Body of pancreas (tissue), 4 donors: ENCODE data around the gene ALKAL2. TPM values are rescaled to one million over a fixed set of nuclear protein-coding genes. Genes with fewer than 3 reads are reported as not detected.
A peak's percentile ranks its signal among the peaks of the same experiment; 100 is the strongest.

Experiments used
- ATAC-seq: fragments of 150-250 bp; one replicate; pipeline ENCODE4 v1.9.1; 2016
- DNase-seq, 4 donors: peaks; one replicate each; pipeline ENCODE4 v3.0.0-alpha.2; 2019
- H3K27ac ChIP-seq, 4 donors: fragments of 200-600 bp; sonication (generic); 1 replicate in 3 of 4; 2 replicates in 1 of 4; pipeline versions ENCODE4 v1.5.1 to v1.6.1; 2016 to 2019; ENCODE audit warnings: mild to moderate bottlenecking in 1 of 4, mixed read lengths in 1 of 4, moderate library complexity in 1 of 4
- H3K27me3 ChIP-seq, 2 donors: fragments of 200-600 bp; sonication (generic); one replicate each; pipeline ENCODE4 v1.6.0; 2016; ENCODE audit warnings: mild to moderate bottlenecking in 1 of 2
- H3K36me3 ChIP-seq, 2 donors: fragments of 200-600 bp; sonication (generic); replicated peaks in 1 of 2; 2 replicates each; pipeline ENCODE4 v1.5.1; 2016; ENCODE audit warnings: low read depth in 2 of 2; ENCODE audit not compliant: insufficient read depth in 1 of 2
- H3K4me1 ChIP-seq: fragments of 200-600 bp; sonication (generic); one replicate; pipeline ENCODE4 v1.6.0; 2016
- H3K4me3 ChIP-seq, 2 donors: fragments of 200-600 bp; sonication (generic); 1 replicate in 1 of 2; 2 replicates in 1 of 2; pipeline ENCODE4 v1.5.1; 2016 to 2019
- H3K9me3 ChIP-seq, 3 donors: fragments of 200-600 bp; sonication (generic); 1 replicate in 2 of 3; 2 replicates in 1 of 3; pipeline ENCODE4 v1.5.1; 2016
- CTCF ChIP-seq, 7 experiments: fragments of 450-650 bp in 4 of 7; fragments of 200-600 bp in 3 of 7; sonication (generic) in 3 of 7; IDR thresholded peaks; one replicate each; pipeline ENCODE4 v1.5.1; 2016 to 2019; ENCODE audit warnings: antibody characterized with exemption in 7 of 7
- POLR2A ChIP-seq, 3 donors: fragments of 450-650 bp; IDR thresholded peaks; one replicate each; pipeline ENCODE4 v1.6.1; 2016; ENCODE audit warnings: antibody characterized with exemption in 3 of 3, mild to moderate bottlenecking in 2 of 3
- WGBS, 2 donors: methylation state at CpG; one replicate each; pipeline ENCODE4 v1.1.5; 2017; 5-methylcytosine and 5-hydroxymethylcytosine counted together
- intact Hi-C: fragments of 100-400 bp; cut with DNase I; formaldehyde crosslinking; loops from one replicate; pipeline ENCODE4 v1.15.1; 2023
- total RNA-seq, 2 donors: library from RNA; depleted of rRNA; stranded (reverse); fragments of >200 nt; gene quantifications; one replicate each; pipeline ENCODE4 v1.1.0, GENCODE V29; 2016

Gene ALKAL2
- total RNA-seq, 2 donors from 2014 or later = 56.6 to 104 TPM

DNA sequence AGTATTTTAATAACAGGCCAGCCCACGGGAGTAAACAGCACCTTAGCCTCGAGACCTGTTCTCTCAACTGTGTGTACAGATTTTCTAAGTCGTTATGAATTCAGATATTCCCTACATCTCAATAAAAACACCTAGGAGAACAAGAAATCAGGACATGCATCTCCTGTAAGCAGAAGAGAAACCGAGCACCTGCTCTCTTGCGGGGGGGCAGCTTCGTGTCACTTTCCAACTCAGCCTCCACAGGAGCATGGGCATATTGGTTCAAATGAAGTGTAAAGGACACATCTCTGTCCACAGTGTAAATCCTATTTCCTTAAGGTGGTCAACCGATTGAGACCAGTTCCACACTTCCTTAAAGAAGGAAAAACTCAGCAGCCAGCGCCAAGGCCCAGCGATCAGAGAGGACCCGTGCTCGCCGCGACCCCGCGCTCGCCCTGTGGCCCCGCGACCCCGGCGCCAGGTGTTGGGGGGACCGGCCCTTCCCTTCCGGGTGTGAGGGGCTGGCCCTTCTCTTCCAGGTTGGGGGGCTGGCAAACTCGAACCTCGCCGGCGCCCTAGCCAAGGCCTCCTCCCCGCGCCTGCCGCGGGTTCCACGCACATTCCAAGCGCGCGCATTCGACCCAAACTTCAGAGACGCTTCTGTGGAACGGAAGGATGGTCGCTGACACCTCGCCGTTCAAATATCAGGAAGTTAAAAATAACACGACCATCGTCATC lies 24.7 kb downstream of the ALKAL2 start:
- Histone ChIP-seq H3K4me1 (peaks cover 57% of the 10 kb centered on the region), H3K4me3 (peak overlapping the region; percentile 45 to 55), H3K9me3 (no peaks in the 10 kb centered on the region), H3K36me3 (no peaks in the 10 kb centered on the region), H3K27ac (peak overlapping the region; percentile 96 to 99 (median 98)), H3K27me3 (no peaks in the 10 kb centered on the region)
- TF ChIP-seq POLR2A (IDR thresholded peaks at IDR 0.05) (no peak), CTCF (IDR thresholded peaks at IDR 0.05) (no peak)
- no peak for ATAC-seq
- 14 to 16% methylated on average over 12 to 42 of the region's 42 CpGs for WGBS, 2 donors
- peak in 3 of 4 donors; percentile 29 to 62 (median 56) for DNase-seq
- intact Hi-C loops = no loop called here

DNA sequence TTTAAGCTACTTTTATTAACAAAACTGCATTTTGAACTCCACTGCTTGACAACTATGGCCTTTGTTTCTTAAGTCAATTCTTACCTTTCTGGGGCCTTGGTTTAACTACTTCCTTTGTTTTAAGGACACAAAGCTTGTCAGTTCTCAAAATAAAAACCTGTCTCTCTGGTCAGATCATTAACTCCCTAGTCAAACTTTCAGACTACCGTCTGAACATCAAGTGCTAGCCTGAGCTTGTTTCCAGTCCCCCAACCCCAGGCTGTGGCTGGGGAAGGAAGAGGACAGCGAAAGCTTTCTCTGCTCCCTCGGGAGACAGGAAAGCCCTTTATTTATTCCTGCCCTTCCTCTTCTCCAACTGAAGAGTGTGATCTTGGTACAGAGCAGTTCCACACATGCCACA lies 25.8 kb downstream of the ALKAL2 start:
- H3K27ac ChIP-seq = peak overlapping the region in 3 of 4 donors; percentile 96 to 99 (median 98)
- intact Hi-C loops = no loop called here
- ATAC-seq (no peak), DNase-seq (no peak)
- no peak overlapping the region for H3K4me3 ChIP-seq
- WGBS, 2 donors = 19 to 30% methylated on average over 3 of the region's 3 CpGs
- no peaks in the 10 kb centered on the region for H3K27me3 ChIP-seq
- no peak for TF ChIP-seq CTCF (IDR thresholded peaks at IDR 0.05)
- no peak for TF ChIP-seq POLR2A (IDR thresholded peaks at IDR 0.05)
- H3K9me3 ChIP-seq = no peaks in the 10 kb centered on the region
- H3K4me1 ChIP-seq = peaks cover 58% of the 10 kb centered on the region
- no peaks in the 10 kb centered on the region for H3K36me3 ChIP-seq

DNA sequence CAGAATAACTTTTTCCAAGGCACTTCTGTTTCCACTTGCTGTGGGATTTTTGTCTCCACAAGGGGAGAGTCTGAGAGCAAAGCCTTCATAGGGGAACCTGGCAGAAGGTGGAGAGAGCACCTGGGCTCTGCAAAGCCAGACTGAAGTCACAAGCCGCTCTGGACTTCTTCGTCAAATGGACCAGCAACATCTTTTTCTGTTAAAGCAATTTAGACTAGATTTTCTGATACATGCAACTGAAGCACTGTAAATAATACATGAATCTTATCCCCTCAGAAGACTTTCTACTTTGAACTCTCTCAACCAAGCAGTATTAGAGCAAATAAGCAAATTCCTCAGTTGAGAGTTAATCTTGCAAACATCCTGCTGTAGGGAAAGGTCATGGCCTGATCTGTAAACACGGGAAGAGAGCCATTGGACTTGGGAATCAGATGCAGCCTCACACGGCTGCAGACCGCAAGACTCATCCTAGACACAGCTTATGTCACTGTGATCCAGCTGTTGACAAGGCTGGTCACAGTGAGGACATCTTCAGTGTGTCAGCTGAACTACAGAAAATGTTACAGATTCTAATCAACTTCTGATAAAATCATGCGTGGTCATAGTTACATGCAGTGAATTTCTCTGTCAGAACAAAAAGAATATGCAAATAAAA lies 27.3 kb downstream of the ALKAL2 start:
- TF ChIP-seq CTCF (IDR thresholded peaks at IDR 0.05) (no peak), POLR2A (IDR thresholded peaks at IDR 0.05) (peak in 1 of 3 donors; percentile 13)
- no peak overlapping the region for H3K4me3 ChIP-seq
- H3K27ac ChIP-seq = peak overlapping the region in 3 of 4 donors; percentile 1 to 99 (median 98)
- DNase-seq = no peak
- no peaks in the 10 kb centered on the region for H3K27me3 ChIP-seq
- no peaks in the 10 kb centered on the region for H3K9me3 ChIP-seq
- intact Hi-C loops = no loop called here
- no peaks in the 10 kb centered on the region for H3K36me3 ChIP-seq
- 20 to 28% methylated on average over 6 of the region's 6 CpGs for WGBS, 2 donors
- H3K4me1 ChIP-seq = peaks cover 55% of the 10 kb centered on the region
- ATAC-seq = no peak

DNA sequence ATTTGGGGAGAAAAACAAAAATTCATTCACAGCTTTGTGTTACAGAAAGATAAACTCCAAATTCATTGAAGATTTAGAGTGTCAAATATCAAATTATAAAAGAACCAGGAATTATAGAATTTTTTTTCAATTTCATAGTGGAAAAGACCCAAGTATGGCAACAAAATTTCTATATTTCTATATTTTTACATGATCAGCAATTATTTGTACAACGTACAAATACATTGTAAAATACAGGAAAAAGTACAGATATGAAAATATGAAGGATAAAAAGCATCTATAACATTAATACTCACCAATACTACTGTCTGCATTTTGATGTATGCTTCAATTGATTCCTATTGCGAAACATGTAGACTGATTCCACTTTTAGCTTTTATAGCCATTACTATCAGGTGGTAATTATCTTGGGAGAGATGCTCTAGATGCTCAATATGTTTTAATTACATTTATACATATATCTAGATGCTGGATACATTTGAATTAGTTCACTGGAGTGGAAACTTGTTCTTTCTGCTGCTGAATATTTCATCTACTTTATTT lies 28.0 kb downstream of the ALKAL2 start:
- intact Hi-C loops = no loop called here
- no peak for ATAC-seq
- no peaks in the 10 kb centered on the region for H3K36me3 ChIP-seq
- WGBS, 2 donors = 93 to 98% methylated on average over 2 of the region's 2 CpGs
- no peak for TF ChIP-seq POLR2A (IDR thresholded peaks at IDR 0.05)
- TF ChIP-seq CTCF (IDR thresholded peaks at IDR 0.05) = no peak
- no peak overlapping the region for H3K4me3 ChIP-seq
- H3K27ac ChIP-seq = peak overlapping the region in 2 of 4 donors; percentile 1 to 99
- no peaks in the 10 kb centered on the region for H3K27me3 ChIP-seq
- H3K9me3 ChIP-seq = no peaks in the 10 kb centered on the region
- H3K4me1 ChIP-seq = peaks cover 59% of the 10 kb centered on the region
- no peak for DNase-seq
